Epithelial cell of proximal tubule (primary cell): ENCODE data around the gene PTPRU. TPM values are rescaled to one million over a fixed set of nuclear protein-coding genes. Genes with fewer than 3 reads are reported as not detected.

Experiments used
- DNase-seq: peaks from one replicate; pipeline ENCODE4 v3.0.0-alpha.2; 2011; ENCODE audit warnings: low read depth
- H3K4me3 ChIP-seq: 2 replicates; pipeline ENCODE4 v1.5.1; 2011; ENCODE audit warnings: low read depth, mild to moderate bottlenecking, low read length
- CTCF ChIP-seq: conservative IDR thresholded peaks from 2 replicates; pipeline ENCODE4 v1.5.1; 2012; ENCODE audit warnings: low read depth, mild to moderate bottlenecking, low read length
- total RNA-seq: library from RNA; depleted of rRNA; stranded (reverse); fragments of >200 nt; gene quantifications from 2 replicates; pipeline ENCODE4 v1.2.3, GENCODE V29; 2015

The PTPRU gene
- total RNA-seq, 1 donor from 2014 or later, result 44.7 TPM

DNA sequence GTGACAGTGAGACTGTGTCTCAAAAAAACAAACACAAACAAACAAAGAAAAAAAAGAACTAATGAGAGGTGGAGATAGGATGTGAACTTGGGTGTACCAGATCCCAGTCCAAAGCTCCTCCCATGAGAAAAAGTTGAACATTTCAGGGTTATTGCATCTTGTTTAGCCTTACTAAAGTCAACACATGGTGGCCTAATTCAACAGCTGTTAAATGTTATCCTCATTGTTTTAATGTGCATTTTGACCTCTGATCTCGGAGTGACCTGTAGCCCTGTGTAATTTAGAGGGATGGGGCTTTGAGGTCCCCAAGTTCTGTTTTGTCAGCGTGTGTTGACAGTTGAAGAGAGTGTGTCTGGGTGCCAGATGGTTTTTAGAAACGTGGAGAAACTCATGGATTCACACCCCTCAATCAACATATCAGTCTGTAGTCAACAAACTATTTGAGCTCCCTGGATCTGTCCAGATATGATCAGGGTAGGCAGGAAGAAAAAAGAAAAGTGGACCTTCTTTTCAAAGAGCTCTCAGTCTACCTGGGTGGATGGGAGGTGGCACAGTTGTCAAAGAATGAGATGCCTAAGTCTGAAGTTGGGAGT, 34.7 kb downstream of the PTPRU start:
- H3K4me3 ChIP-seq, result no peak overlapping the region
- no peak for DNase-seq
- no peak for TF ChIP-seq CTCF

DNA sequence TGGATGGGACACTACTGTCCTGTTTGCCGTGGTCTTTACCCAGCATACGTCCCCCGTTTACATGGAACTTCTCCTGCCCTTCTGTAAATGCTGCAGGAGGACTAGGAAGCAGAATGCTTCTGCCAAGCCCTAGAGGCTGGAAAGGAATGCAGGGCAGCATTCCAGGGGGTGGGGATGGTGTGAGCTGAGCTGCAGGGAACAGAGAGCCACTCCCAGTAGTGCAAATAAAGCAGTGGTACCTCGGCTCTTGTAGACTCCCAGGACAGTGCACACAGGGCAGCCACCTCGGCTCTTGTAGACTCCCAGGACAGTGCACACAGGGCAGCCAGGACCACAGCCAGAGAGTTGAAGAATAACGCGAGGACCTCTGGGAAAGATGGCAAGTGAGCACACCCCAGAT, 35.4 kb downstream of the PTPRU start:
- H3K4me3 ChIP-seq, result no peak overlapping the region
- TF ChIP-seq CTCF, result no peak
- DNase-seq, result peak; percentile 10

DNA sequence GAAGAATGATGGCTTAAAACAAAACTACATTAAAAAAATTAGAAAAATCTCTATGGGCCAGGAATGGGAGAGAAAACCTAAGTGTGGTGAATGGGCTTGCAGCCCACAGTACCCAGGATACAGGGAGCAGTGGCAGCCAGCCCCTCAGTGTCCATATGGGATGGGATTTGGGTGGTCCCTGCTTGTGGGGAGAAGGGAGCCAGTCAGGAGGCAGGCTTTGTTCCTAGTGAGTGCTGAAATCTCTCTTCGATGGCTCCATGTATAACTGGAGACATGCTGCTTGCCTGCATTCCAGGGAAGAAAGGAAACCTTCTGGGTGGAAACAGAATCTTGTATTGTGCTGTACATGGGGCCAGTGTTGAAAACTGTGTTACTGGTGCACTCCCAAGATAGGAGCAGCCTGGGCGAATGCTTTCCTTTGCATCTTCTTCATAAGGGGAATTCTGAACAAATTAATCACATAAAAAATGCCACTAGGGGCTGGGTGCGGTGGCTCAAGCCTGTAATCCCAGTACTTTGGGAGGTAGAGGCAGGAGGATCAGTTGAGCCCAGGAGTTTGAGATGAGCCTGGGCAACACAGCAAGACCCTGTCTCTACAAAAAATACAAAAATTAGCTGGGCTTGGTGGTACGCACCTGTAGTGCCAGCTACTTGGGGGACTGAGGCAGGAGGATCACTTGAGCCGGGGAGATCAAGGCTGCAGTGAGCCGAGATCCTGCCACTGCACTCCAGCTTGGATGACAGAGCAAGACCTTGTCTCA, 36.0 kb downstream of the PTPRU start:
- H3K4me3 ChIP-seq, result no peak overlapping the region
- DNase-seq, result no peak
- TF ChIP-seq CTCF, result no peak

DNA sequence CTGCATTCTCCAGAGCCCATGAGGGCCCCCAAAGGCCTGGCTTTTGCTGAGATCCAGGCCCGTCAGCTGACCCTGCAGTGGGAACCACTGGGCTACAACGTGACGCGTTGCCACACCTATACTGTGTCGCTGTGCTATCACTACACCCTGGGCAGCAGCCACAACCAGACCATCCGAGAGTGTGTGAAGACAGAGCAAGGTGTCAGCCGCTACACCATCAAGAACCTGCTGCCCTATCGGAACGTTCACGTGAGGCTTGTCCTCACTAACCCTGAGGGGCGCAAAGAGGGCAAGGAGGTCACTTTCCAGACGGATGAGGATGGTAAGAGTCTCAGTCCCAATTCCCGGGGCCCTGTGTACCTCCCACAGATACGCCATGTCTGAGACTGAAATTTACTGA, 39.1 kb downstream of the PTPRU start:
- no peak overlapping the region for H3K4me3 ChIP-seq

DNA sequence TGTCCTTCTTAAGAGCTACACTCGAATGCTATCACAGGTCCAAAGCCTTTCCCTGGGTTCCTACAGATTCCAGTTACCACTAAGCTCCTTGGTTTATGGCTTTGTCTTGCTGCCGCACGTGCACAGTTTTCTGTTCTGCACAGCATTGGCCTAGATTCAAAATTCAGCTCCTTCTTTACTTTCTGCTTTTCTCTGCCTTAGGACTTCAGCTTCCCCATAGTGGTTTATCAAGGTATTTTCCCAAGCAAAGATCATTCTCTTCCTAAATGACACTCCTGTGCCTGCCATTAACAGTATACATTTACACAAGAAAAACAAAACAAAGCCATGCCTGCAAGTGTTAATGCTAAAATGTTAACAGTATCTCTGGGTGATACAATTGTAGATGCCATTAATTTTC, 41.8 kb downstream of the PTPRU start:
- no peak for DNase-seq
- no peak overlapping the region for H3K4me3 ChIP-seq
- TF ChIP-seq CTCF, result no peak

More for the DNA sequence above, 39.1 kb downstream of the PTPRU start:
- no peak for DNase-seq
- no peak for TF ChIP-seq CTCF

- no peak for DNase-seq
- TF ChIP-seq CTCF, result no peak
- no peak overlapping the region for H3K4me3 ChIP-seq
These were observed 43.1 kb downstream of the PTPRU start for GRCh38 chr1:29279406-29279805.

DNA sequence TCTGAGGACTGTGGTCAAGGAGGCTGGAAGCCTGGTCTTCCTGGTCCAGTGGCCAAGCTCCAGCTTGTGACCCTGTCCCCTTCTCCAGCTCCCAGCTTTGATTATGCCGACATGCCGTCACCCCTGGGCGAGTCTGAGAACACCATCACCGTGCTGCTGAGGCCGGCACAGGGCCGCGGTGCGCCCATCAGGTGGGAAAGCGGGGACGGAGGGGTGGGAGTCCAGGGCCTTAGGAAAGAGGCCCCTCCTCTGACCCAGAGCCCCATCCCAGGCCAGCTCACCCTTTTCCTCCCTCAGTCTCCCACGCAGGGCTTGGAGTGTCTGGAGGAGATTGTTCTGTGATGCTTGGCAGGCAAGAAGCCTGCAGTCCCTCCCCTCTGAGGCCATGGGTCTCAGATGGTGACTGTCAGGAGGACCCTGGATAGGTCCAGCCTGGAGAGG, 43.6 kb downstream of the PTPRU start:
- no peak overlapping the region for H3K4me3 ChIP-seq
- TF ChIP-seq CTCF, result no peak
- DNase-seq, result no peak
